ENCODE data around the gene ZNRF1.

The ZNRF1 gene

GRCh38 chr16:75101635-75102034 lies 102.8 kb downstream of the ZNRF1 start:
- no peak for DNase-seq

- no peak for DNase-seq
These were observed 103.8 kb downstream of the ZNRF1 start for GRCh38 chr16:75102595-75102994.

- DNase-seq: no peak
These were observed 105.2 kb downstream of the ZNRF1 start for GRCh38 chr16:75103994-75104393.

- no peak for DNase-seq
These were observed 106.0 kb downstream of the ZNRF1 start for GRCh38 chr16:75104836-75105235.

- DNase-seq: no peak
These were observed 106.7 kb downstream of the ZNRF1 start for GRCh38 chr16:75105306-75106061.

- no peak for DNase-seq
These were observed 107.8 kb downstream of the ZNRF1 start for GRCh38 chr16:75106351-75107274.

- DNase-seq: no peak
These were observed 108.7 kb downstream of the ZNRF1 start for GRCh38 chr16:75107505-75107904.

- peak; percentile 69 to 90 for DNase-seq
These were observed 110.2 kb downstream of the ZNRF1 start for GRCh38 chr16:75108792-75109731.

- no peak for DNase-seq
These were observed 111.0 kb downstream of the ZNRF1 start for GRCh38 chr16:75109732-75110243.

- DNase-seq: peak in 1 of 2 experiments; percentile 48
These were observed 112.1 kb downstream of the ZNRF1 start for GRCh38 chr16:75110637-75111513.

- no peak for DNase-seq
These were observed 112.7 kb downstream of the ZNRF1 start for GRCh38 chr16:75111514-75111940.

- no peak for DNase-seq
These were observed 113.3 kb downstream of the ZNRF1 start for GRCh38 chr16:75111961-75112733.

GRCh38 chr16:75112734-75113491 lies 114.1 kb downstream of the ZNRF1 start:
- DNase-seq: no peak

GRCh38 chr16:75113541-75114121 lies 114.8 kb downstream of the ZNRF1 start:
- DNase-seq: no peak

GRCh38 chr16:75114179-75114945 lies 115.5 kb downstream of the ZNRF1 start:
- no peak for DNase-seq

- no peak for DNase-seq
These were observed 116.4 kb downstream of the ZNRF1 start for GRCh38 chr16:75114946-75115825.

- DNase-seq: peak; percentile 74 to 87
These were observed 117.5 kb downstream of the ZNRF1 start, which contains the start of gene LDHD for GRCh38 chr16:75116081-75116910. LDHD (minus strand) TSS chr16:75116780; CDS start chr16:75116720, 60 bp downstream.
